GM19035 (cell line): ENCODE data around the gene RAB6B.

Experiments
- ATAC-seq: cut with Tn5 transposase; IDR thresholded peaks from one replicate; pipeline ENCODE4 v1.9.1; 2021; ENCODE audit not compliant: unreplicated experiment

Gene RAB6B

DNA sequence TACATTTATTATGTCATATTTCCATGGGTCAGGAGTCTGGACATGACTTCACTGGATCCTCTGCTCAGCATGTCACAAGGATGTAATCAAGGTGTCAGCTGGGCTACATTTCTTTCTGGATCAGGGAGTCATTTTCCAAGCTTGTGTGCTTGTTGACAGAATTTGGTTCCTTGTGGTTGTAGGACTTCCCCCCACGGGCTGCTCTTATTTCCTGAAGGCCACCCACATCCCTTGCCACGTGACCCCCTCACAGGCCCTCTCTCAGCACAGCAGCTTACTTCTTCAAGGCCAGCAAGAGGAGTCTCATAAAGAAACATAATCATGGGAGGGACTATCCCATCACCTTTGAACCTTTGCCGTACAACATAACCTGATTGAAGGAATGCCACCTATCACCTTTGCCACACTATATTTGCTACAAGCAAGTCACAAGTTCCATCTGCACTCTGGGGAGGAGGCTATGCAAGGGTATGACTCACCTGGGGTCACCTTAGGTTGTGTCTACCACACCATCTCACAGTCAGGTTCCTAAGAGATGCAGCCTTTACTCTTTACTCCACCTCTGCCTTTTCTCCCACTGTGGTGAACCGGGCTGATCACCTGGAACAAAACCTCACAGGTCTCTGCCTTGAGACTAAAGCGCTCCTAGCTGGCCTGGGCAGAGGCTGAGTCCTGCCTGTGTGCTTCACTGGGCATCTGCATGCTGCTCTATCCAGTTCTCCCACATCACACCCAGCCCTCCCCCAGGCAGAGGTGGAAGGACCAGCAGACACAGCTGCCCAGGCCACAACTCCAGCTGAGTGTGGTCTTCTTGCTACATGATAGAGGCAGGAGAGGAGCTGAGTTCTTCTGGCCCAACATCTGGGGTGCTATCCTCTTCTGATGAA lies 13.5 kb downstream of the RAB6B start:
- ATAC-seq = no peak

DNA sequence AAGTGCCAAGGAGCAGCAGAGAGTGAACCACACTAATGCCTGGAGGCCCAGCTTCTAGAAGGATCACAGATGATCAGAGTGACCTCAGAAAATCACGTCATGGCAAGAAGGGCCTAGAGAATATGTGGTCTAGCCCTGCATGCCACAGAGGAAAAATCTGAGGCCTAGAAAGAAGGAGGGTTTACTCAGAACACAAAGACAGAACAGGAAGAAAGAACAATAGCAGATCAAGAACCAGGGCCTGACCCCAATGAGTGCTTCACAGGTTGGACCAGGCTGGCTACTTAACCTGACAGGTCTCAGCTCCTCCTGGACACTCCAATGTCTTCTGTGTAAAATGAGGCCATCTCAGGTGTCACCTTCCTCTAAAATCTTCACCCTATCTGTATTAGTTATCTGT lies 14.2 kb downstream of the RAB6B start:
- no peak for ATAC-seq

DNA sequence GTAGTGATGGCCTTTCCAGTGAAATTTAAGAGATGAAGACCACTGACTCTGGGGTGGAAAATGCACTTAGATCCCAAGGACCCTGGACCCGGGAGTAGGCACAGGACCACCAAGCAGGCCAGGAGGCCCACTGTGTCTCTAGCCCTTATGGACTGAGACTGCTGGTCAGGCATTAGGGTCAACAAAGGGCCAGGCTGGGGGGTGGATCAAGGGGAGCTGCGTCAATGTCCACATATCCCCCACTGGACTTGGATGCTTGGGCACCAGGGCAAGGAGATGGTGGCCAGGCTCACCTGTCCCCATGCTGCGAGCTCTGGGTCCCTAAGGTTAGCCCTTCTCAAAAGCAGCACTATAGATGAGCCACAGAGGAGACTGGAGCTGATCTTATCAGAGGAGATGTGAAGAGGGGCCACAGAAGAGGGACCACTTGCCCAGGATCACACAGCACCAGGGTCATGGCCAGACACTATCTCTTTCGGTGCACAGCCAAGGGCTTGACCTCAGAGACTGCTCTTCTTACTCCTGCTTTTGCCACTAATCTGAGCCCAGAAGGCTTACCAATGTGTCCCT lies 14.7 kb downstream of the RAB6B start:
- no peak for ATAC-seq

- ATAC-seq = no peak
Observed at GRCh38 chr3:133880287-133880686, 15.4 kb downstream of the RAB6B start.

GRCh38 chr3:133878518-133878917 lies 17.2 kb downstream of the RAB6B start:
- no peak for ATAC-seq

DNA sequence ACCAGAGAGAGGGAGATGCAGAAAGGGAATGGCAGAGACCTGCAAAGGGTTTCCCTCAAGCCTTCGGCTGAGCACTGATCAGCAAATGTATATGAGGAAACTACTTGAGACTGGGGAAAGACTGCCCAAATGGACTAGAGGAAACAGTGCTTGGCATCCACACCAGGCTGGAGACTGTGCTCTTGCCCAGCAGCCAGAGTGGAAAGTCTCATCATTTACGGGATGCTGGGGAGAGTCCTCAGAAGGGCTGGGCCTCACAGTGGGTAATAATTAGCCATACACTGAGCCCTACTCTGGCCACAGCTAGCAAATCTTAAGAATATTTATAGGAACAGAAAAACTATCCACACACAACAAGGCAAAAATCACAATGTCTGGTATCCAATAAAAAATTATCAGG lies 18.5 kb downstream of the RAB6B start:
- no peak for ATAC-seq

GRCh38 chr3:133874761-133875438 lies 20.8 kb downstream of the RAB6B start:
- ATAC-seq = no peak

DNA sequence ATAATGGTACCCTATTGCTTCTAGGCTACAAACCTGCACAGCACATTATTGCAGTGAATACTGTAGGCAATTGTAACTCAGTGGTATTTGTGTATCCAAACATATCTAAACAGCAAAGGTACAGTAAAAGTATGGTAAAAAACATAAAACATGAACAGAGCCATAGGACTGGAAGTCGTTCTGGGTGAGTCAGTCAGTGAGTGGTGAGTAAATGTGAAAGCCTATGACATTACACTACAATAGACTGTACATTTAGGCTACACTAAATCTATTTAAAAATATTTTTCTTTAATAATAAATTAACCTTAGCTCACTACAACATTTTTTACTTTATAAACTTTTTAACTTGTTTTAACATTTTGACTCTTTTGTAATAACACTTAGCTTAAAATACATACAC lies 21.3 kb downstream of the RAB6B start:
- no peak for ATAC-seq

DNA sequence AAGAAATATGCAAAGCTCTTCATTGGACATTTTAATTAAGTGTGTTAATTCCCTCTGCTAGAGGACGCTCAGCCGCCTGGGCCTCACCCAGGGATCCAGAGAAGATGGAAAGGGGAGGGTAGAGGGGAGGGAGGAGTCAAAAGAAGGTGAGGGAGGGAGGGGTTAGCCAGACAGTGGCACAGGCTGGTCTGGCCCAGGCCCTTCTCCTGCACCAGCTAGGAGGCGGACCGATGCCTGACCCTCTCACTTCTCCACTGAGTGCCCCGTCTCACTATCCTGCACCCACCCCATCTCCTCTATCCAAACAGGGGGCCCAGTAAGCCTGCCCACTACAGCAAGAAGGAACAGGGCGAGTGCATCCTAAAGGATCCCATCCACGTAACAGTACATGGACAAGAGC lies 22.9 kb downstream of the RAB6B start:
- ATAC-seq = no peak

DNA sequence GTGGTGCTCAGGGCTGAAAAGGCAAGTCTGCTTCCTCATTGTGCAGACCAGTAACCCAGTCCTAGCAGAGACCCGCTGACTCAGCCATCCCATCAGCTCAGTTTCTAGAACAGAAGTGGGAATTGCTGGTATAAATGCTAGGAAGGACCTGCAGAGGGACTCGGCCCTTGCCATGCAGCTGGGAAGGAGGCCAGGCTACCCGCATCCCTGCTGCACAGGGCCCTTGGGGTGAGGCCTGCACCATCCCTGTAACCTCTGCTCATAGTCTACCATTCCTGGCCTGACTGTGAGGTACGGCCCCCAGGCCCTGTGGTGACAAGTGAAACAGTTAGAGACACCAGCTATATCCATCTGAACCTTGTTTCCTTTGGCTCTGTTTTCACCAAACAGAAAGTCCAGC lies 23.5 kb downstream of the RAB6B start:
- ATAC-seq = no peak

DNA sequence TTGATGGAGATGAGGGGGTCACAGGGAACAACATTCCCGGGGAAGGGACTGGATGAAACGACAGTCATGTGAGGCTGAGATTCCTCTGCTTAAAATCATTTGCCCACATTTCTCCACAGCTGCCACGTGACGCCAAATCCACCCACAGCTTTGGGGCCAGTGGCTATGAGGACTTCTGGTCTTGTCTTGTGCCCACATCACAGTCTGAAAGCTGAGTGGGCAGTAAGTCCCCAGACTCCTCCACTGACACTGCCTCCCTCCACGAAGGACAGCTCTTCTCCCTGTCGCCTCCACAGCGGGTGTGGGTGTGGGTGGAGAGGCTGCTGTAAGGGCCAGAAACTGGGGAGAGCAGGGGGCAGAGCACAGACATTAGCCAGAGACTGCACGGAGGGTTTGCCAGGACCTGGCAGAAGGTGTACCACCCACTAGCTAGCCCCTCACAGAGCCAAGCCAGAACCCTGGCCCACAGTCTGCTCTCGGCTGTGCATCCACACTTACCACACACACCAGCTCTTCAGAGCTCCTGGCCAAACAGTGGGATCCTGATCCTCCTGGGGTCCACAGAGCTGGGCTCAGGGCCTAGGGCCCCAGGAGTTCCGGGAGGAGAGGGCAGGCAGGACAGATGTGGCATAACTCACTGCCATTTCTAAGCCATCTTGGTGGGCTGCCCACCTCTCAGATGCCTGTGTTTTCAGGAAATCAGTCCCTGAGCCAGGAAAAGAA lies 24.2 kb downstream of the RAB6B start:
- ATAC-seq = no peak

DNA sequence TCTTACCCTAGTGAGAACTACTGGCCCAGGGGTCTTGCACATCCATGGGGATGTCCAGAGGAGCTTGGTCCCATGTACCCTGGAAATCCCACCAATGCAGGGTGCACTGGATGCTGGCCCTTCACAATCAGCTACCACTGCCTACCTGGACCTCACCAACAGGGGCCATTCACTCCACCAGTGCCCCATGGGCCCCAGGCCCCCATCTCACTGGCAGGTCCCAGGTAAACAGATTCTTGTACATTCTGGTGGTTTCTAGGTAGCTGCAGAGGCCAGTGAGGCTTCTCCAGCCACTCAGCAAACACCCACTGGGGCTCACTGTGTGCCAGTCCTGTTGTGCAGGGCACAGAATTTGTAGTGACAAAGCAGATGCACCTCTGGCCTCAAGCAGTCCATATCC lies 24.9 kb downstream of the RAB6B start:
- no peak for ATAC-seq

- ATAC-seq = no peak
Observed at GRCh38 chr3:133869586-133869985, 26.1 kb downstream of the RAB6B start.

- no peak for ATAC-seq
Observed at GRCh38 chr3:133868758-133869475, 26.8 kb downstream of the RAB6B start.

GRCh38 chr3:133868186-133868585 lies 27.5 kb downstream of the RAB6B start:
- ATAC-seq = no peak

GRCh38 chr3:133866141-133866540 lies 29.5 kb downstream of the RAB6B start:
- ATAC-seq = no peak

GRCh38 chr3:133865136-133865855 lies 30.4 kb downstream of the RAB6B start:
- ATAC-seq = no peak

- ATAC-seq = no peak
Observed at GRCh38 chr3:133864616-133865015, 31.1 kb downstream of the RAB6B start.

DNA sequence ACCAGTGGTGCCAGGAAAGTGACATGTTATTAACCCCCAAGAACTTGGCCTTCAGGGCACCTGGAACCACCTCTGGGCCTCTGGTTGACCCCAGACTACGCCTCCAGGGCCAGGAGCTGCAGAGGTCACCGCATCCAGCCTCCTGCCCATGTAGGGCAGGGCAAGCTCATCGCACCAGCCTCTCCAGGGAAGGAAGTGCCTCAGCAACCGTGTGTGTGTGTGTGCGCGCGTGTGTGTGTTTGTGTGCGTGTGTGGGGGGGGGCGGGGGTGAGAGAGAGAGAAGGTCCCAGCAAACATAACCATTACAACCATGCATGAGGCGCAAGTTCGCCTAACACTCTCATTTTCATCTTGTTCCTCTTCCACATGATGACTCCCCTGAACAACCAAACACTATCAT lies 31.8 kb downstream of the RAB6B start:
- ATAC-seq = no peak

- no peak for ATAC-seq
Observed at GRCh38 chr3:133862161-133862560, 33.5 kb downstream of the RAB6B start.
